Panc1 (cell line): Measurements from ENCODE around the gene KRT16. TPM values are rescaled to one million over a fixed set of nuclear protein-coding genes. Genes with fewer than 3 reads are reported as not detected.
A peak's percentile ranks its signal among the peaks of the same experiment; 100 is the strongest.
"Not testable (repeated sequence)": the region's sequence is repeated elsewhere in the genome, so short reads cannot be mapped to it uniquely, and the experiment has no call there.

Source experiments
- ATAC-seq: fragments of 200-7000 bp; cut with Tn5 transposase; 2 replicates; pipeline ENCODE4 v1.9.1; 2020; ENCODE audit warnings: mild to moderate bottlenecking, moderate library complexity
- BruUV-seq: library from RNA; stranded (reverse); fragments of 400-500 nt; replicated peaks from 2 replicates; lab custom pipeline; 2021; lab: Mats Ljungman, UMichigan
- CTCF ChIA-PET: fragments of 300-600 bp; sonication (Branson Sonifier 250); formaldehyde crosslinking; loops from one replicate; lab custom pipeline; 2022; ENCODE audit warnings: antibody characterized with exemption; lab: Charles Lee
- POLR2A ChIA-PET: fragments of 300-600 bp; sonication (Branson Sonifier 250); formaldehyde crosslinking; loops from one replicate; lab custom pipeline; 2022; ENCODE audit warnings: antibody characterized with exemption; lab: Charles Lee
- DNase-seq: peaks from one replicate; pipeline ENCODE4 v3.0.0-alpha.2; 2010; ENCODE audit warnings: low read depth, low spot score
- H3K27ac ChIP-seq: 2 replicates; pipeline ENCODE4 v1.5.1; 2011; ENCODE audit warnings: mild to moderate bottlenecking, low read length, inconsistent platforms
- H3K27me3 ChIP-seq: fragments of 200-500 bp; sonication (Bioruptor generic); 2 replicates; pipeline ENCODE4 v1.6.0; 2014; ENCODE audit warnings: low read length, inconsistent platforms; ENCODE audit not compliant: control insufficient read depth, insufficient read depth
- H3K36me3 ChIP-seq: fragments of 200-500 bp; sonication (Bioruptor generic); 2 replicates; pipeline ENCODE4 v1.5.1; 2014; ENCODE audit warnings: inconsistent platforms, mild to moderate bottlenecking, low read length, moderate library complexity; ENCODE audit not compliant: control insufficient read depth, insufficient read depth
- H3K4me1 ChIP-seq: 2 replicates; pipeline ENCODE4 v1.5.1; 2011; ENCODE audit warnings: inconsistent platforms, mild to moderate bottlenecking, low read length, moderate library complexity; ENCODE audit not compliant: control insufficient read depth, insufficient read depth
- H3K4me3 ChIP-seq, 2 experiments: 2 replicates each; pipeline ENCODE4 v1.5.1; 2011 to 2012; ENCODE audit warnings: low read depth in 2 of 2, low read length in 2 of 2, mild to moderate bottlenecking in 2 of 2, inconsistent platforms in 1 of 2, moderate library complexity in 1 of 2
- H3K9me3 ChIP-seq: fragments of 200-500 bp; sonication (Bioruptor generic); 2 replicates; pipeline ENCODE4 v1.5.1; 2014; ENCODE audit warnings: low read depth, mild to moderate bottlenecking, inconsistent platforms, low read length, moderate library complexity; ENCODE audit not compliant: control insufficient read depth, insufficient read depth
- CTCF ChIP-seq: fragments of 450-650 bp; IDR thresholded peaks from 2 replicates; pipeline ENCODE4 v1.5.1; 2017; ENCODE audit warnings: mild to moderate bottlenecking
- POLR2AphosphoS5 ChIP-seq: IDR thresholded peaks from 2 replicates; pipeline ENCODE4 v1.6.1; 2012; ENCODE audit warnings: mild to moderate bottlenecking, low read depth, low read length, moderate library complexity
- REST ChIP-seq, 2 experiments: IDR thresholded peaks; 2 replicates each; pipeline ENCODE4 v1.6.1; 2011 to 2012; ENCODE audit warnings: low read depth in 2 of 2, control low read depth in 1 of 2, low read length in 1 of 2, mild to moderate bottlenecking in 1 of 2, moderate library complexity in 1 of 2; ENCODE audit not compliant: insufficient read depth in 1 of 2
- SIN3A ChIP-seq: IDR thresholded peaks from 2 replicates; pipeline ENCODE4 v1.6.1; 2012; ENCODE audit warnings: low read depth, mild to moderate bottlenecking, low read length, moderate library complexity, borderline replicate concordance; ENCODE audit not compliant: insufficient read depth
- TCF7L2 ChIP-seq: IDR thresholded peaks from 2 replicates; pipeline ENCODE4 v1.6.1; 2011; ENCODE audit warnings: mild to moderate bottlenecking, low read depth, low read length, inconsistent platforms
- in situ Hi-C: cut with HindIII; loops from 2 replicates; pipeline ENCODE4 v1.10.0; 2016; ENCODE audit warnings: low sequenced_read_pairs, low pct_unique_long_range_greater_than_20kb
- intact Hi-C: fragments of 100-400 bp; cut with micrococcal nuclease; formaldehyde crosslinking; loops from one replicate; pipeline ENCODE4 v1.10.0; 2022; ENCODE audit not compliant: unreplicated experiment
- total RNA-seq: library from RNA; stranded (reverse); gene quantifications from one replicate; pipeline ENCODE4 v1.2.1, GENCODE V29; 2021; ENCODE audit not compliant: unreplicated experiment

Gene KRT16
- total RNA-seq, 1 experiment from 2014 or later: 1.6 TPM

- intact Hi-C loops: no loop called here
- TF ChIP-seq REST (IDR thresholded peaks at IDR 0.05; ENCODE audit: insufficient read depth in 1 of 2, low read depth in 2 of 2, low read length in 1 of 2) (no peak), POLR2AphosphoS5 (no peak), CTCF (no peak), SIN3A (no peak), TCF7L2 (no peak)
- ChIA-PET CTCF (no interaction called here), POLR2A (no interaction called here)
- ATAC-seq (peak; percentile 30), DNase-seq (no peak)
- Histone ChIP-seq H3K27me3 (no peaks in the 10 kb centered on the region), H3K27ac (no peak overlapping the region), H3K36me3 (no peaks in the 10 kb centered on the region), H3K4me1 (peaks cover 7% of the 10 kb centered on the region), H3K4me3 (no peak overlapping the region), H3K9me3 (no peaks in the 10 kb centered on the region)
- in situ Hi-C loops: no loop called here
- BruUV-seq: no TSS peak
Observed at GRCh38 chr17:41617698-41618097, 5.1 kb upstream of the KRT16 start.

GRCh38 chr17:41617136-41617535 is 4.6 kb upstream of the KRT16 start:
- CTCF ChIA-PET: interaction anchor here (0.6 kb wide), 1 partner anchor 46 kb away, joined by 4 read pairs; no protein-coding TSS in a partner anchor
- no peaks in the 10 kb centered on the region for H3K27me3 ChIP-seq
- H3K36me3 ChIP-seq: no peaks in the 10 kb centered on the region
- POLR2A ChIA-PET: no interaction called here
- intact Hi-C loops (no loop called here), in situ Hi-C loops (no loop called here)
- DNase-seq (no peak), ATAC-seq (no peak; the same call in 1 of the 2 replicates)
- TF ChIP-seq SIN3A: no peak
- TF ChIP-seq CTCF: no peak
- no peak for TF ChIP-seq TCF7L2
- TF ChIP-seq REST (IDR thresholded peaks at IDR 0.05; ENCODE audit: insufficient read depth in 1 of 2, low read depth in 2 of 2, low read length in 1 of 2): no peak
- no peak for TF ChIP-seq POLR2AphosphoS5
- H3K4me3 ChIP-seq: no peak overlapping the region
- no TSS peak for BruUV-seq
- no peaks in the 10 kb centered on the region for H3K9me3 ChIP-seq
- no peak overlapping the region for H3K27ac ChIP-seq
- peaks cover 8% of the 10 kb centered on the region for H3K4me1 ChIP-seq

- H3K4me3 ChIP-seq, H3K27me3 ChIP-seq, POLR2A ChIA-PET, H3K9me3 ChIP-seq, in situ Hi-C loops, H3K36me3 ChIP-seq, H3K4me1 ChIP-seq, ATAC-seq, intact Hi-C loops, DNase-seq, BruUV-seq, H3K27ac ChIP-seq: not testable (repeated sequence)
- CTCF ChIA-PET: interaction anchor here (0.6 kb wide), 1 partner anchor 47 kb away, joined by 4 read pairs; no protein-coding TSS in a partner anchor
Observed at GRCh38 chr17:41616486-41616885, 3.9 kb upstream of the KRT16 start.
